Peyer's patch (tissue), 4 donors: ENCODE results near the gene CAP2.

Experiments
- CTCF ChIP-seq, 6 experiments: fragments of 450-650 bp in 4 of 6; fragments of 200-600 bp in 2 of 6; sonication (generic) in 1 of 6; IDR thresholded peaks; one replicate each; pipeline ENCODE4 v1.5.1; 2017 to 2019; ENCODE audit warnings: antibody characterized with exemption in 6 of 6, mild to moderate bottlenecking in 3 of 6, moderate library complexity in 1 of 6
- POLR2A ChIP-seq, 2 donors: fragments of 450-650 bp; IDR thresholded peaks; one replicate each; pipeline ENCODE4 v1.5.1; 2017; ENCODE audit warnings: antibody characterized with exemption in 2 of 2, mild to moderate bottlenecking in 2 of 2, moderate library complexity in 2 of 2

GRCh38 chr6:17457956-17458355 lies 64.6 kb downstream of the CAP2 start:
- no peak for TF ChIP-seq CTCF (IDR thresholded peaks at IDR 0.05)
- TF ChIP-seq POLR2A (IDR thresholded peaks at IDR 0.05): no peak
